Measurements from ENCODE around the gene FAAP20. TPM values are rescaled to one million over a fixed set of nuclear protein-coding genes. Genes with fewer than 3 reads are reported as not detected.

The FAAP20 gene
- total RNA-seq, 4 donors from 2014 or later: 42.2 to 82.2 (median 50.2) TPM

DNA sequence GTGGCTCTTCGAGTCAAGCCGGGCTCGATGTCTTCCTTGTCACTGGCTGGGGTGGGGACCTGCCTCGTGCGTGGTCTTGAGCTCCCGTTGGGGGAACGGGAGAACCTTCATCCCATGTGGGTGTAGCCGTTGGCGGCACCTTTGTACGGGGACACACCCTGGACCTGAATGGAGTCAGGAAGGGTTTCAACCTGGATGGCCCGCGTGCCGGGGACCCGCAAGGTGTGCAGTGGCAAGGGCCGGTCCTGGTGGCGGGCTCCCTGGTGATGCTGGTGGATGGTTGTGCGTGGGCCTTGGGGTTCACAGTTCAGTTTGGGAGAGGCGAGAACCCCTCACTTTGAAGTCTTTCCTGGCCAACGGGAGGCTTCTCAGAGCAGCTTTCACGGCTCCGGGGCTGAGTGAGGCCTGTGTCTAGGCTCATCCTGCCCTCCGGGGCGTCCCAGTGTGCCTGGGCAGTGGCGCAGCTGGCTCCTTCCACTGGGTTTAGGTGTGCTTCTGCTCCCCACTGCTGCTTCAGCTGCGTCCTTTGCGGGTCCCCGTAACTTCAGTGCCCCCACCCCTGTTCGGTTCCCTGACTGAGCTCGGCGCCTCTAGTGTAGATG, 44.9 kb upstream of the FAAP20 start:
- Histone ChIP-seq H3K4me1 (peaks cover 67 to 96% of the 10 kb centered on the region in 2 donors), H3K36me3 (no peaks in the 10 kb centered on the region), H3K27me3 (no peaks in the 10 kb centered on the region), H3K9me3 (no peaks in the 10 kb centered on the region), H3K4me3 (replicated peaks in 1 of 3) (no peak overlapping the region), H3K27ac (peak overlapping the region; percentile 49 to 72 (median 67))
- no peak for DNase-seq
- intact Hi-C loops (cut with DNase I): loop anchor here (5.0 kb wide), 1 partner anchor 33 kb away; no protein-coding TSS in a partner anchor
- TF ChIP-seq, protein P1, sequence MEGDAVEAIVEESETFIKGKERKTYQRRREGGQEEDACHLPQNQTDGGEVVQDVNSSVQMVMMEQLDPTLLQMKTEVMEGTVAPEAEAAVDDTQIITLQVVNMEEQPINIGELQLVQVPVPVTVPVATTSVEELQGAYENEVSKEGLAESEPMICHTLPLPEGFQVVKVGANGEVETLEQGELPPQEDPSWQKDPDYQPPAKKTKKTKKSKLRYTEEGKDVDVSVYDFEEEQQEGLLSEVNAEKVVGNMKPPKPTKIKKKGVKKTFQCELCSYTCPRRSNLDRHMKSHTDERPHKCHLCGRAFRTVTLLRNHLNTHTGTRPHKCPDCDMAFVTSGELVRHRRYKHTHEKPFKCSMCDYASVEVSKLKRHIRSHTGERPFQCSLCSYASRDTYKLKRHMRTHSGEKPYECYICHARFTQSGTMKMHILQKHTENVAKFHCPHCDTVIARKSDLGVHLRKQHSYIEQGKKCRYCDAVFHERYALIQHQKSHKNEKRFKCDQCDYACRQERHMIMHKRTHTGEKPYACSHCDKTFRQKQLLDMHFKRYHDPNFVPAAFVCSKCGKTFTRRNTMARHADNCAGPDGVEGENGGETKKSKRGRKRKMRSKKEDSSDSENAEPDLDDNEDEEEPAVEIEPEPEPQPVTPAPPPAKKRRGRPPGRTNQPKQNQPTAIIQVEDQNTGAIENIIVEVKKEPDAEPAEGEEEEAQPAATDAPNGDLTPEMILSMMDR (IDR thresholded peaks at IDR 0.05): no peak
- TF ChIP-seq POLR2A (IDR thresholded peaks at IDR 0.05): no peak
- 43 to 56% methylated on average over 17 to 21 of the region's 30 CpGs for WGBS, 2 donors

GRCh38 chr1:2239013-2239370, 44.4 kb upstream of the FAAP20 start:
- no peak for TF ChIP-seq POLR2A (IDR thresholded peaks at IDR 0.05)
- TF ChIP-seq, protein P1 (IDR thresholded peaks at IDR 0.05): no peak
- WGBS, 2 donors: 31 to 62% methylated on average over 6 of the region's 6 CpGs
- intact Hi-C loops (cut with DNase I): loop anchor here (5.0 kb wide), 1 partner anchor 33 kb away; no protein-coding TSS in a partner anchor
- no peak for DNase-seq
- no peaks in the 10 kb centered on the region for H3K27me3 ChIP-seq
- no peaks in the 10 kb centered on the region for H3K36me3 ChIP-seq
- H3K4me1 ChIP-seq: peaks cover 72 to 98% of the 10 kb centered on the region in 2 donors
- H3K4me3 ChIP-seq (replicated peaks in 1 of 3): no peak overlapping the region
- H3K9me3 ChIP-seq: no peaks in the 10 kb centered on the region
- H3K27ac ChIP-seq: peak overlapping the region; percentile 49 to 72 (median 67)

GRCh38 chr1:2238361-2239012, 43.9 kb upstream of the FAAP20 start:
- TF ChIP-seq, protein P1 (IDR thresholded peaks at IDR 0.05): no peak
- peak in 1 of 2 donors; percentile 4 for TF ChIP-seq POLR2A (IDR thresholded peaks at IDR 0.05)
- 68% methylated on average over 15 to 19 of the region's 25 CpGs for WGBS, 2 donors
- Histone ChIP-seq H3K27ac (peak overlapping the region; percentile 34 to 72 (median 44)), H3K36me3 (no peaks in the 10 kb centered on the region), H3K4me1 (peaks cover 77 to 98% of the 10 kb centered on the region in 2 donors), H3K27me3 (no peaks in the 10 kb centered on the region), H3K4me3 (replicated peaks in 1 of 3) (no peak overlapping the region), H3K9me3 (no peaks in the 10 kb centered on the region)
- DNase-seq: peak; percentile 91 to 95
- intact Hi-C loops (cut with DNase I): loop anchor here (5.0 kb wide), 1 partner anchor 34 kb away; no protein-coding TSS in a partner anchor

GRCh38 chr1:2237773-2238172, 43.2 kb upstream of the FAAP20 start:
- Histone ChIP-seq H3K4me3 (replicated peaks in 1 of 3) (no peak overlapping the region), H3K27ac (peak overlapping the region; percentile 34 to 72 (median 44)), H3K9me3 (no peaks in the 10 kb centered on the region), H3K27me3 (no peaks in the 10 kb centered on the region), H3K4me1 (peaks cover 81 to 99% of the 10 kb centered on the region in 2 donors), H3K36me3 (no peaks in the 10 kb centered on the region)
- intact Hi-C loops (cut with DNase I): loop anchor here (5.0 kb wide), 1 partner anchor 35 kb away; no protein-coding TSS in a partner anchor
- WGBS, 2 donors: 47 to 48% methylated on average over 4 to 9 of the region's 19 CpGs
- TF ChIP-seq POLR2A (IDR thresholded peaks at IDR 0.05): no peak
- TF ChIP-seq, protein P1 (IDR thresholded peaks at IDR 0.05): peak in 1 of 6 experiments; percentile 6
- peak; percentile 62 to 65 for DNase-seq
